Measurements from ENCODE around the gene EYA2. TPM values are rescaled to one million over a fixed set of nuclear protein-coding genes. Genes with fewer than 3 reads are reported as not detected.

Gene EYA2
- total RNA-seq, 1 donor from 2014 or later: 1.8 TPM

DNA sequence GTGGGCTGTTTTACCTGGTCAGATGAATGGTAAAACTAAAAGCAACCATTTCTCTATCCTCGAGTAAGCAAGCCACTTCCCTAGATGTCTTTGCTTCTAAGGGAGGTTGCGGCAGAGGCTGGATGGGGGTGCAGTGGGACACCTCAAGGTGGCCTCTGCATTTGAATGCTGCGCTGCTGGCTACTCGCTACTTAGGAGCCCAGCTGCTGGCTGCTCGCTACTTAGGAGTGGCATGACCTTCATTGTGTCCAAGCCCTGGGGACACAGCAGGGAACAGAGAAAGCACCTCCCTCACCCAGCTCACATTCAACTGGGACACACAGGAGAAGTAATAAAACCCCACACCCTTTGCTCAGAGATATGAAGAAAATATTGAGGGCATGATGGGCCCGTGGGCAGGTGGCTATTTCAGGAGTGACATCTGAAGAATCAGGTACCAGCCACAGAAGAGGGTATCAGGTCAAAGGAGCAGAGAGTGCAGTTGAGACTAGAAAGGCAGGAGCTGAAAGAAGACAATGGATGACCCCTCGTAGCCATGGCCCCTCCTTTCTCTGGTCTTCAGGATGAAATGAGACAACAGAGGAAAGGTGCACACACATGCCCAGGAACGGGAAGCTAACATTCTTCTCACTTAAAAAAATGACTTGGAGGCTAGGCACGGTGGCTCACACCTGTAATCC, 312.5 kb downstream of the EYA2 start:
- Histone ChIP-seq H3F3A (ENCODE audit: low read depth) (peaks cover 47% of the 10 kb centered on the region), H3K27ac (no peak overlapping the region), H3K79me2 (ENCODE audit: low read depth) (no peaks in the 10 kb centered on the region), H3K4me3 (no peak overlapping the region), H3K36me3 (peaks cover 10% of the 10 kb centered on the region), H3K9me3 (ENCODE audit: low read depth) (no peaks in the 10 kb centered on the region), H3K4me2 (peak overlapping the region; percentile 53), H4K20me1 (ENCODE audit: low read depth) (peaks cover 36% of the 10 kb centered on the region), H3K27me3 (no peaks in the 10 kb centered on the region), H3K4me1 (peaks cover 15% of the 10 kb centered on the region), H3K9ac (no peak overlapping the region), H2AFZ (replicated peaks) (no peak overlapping the region)
- TF ChIP-seq, protein P1, sequence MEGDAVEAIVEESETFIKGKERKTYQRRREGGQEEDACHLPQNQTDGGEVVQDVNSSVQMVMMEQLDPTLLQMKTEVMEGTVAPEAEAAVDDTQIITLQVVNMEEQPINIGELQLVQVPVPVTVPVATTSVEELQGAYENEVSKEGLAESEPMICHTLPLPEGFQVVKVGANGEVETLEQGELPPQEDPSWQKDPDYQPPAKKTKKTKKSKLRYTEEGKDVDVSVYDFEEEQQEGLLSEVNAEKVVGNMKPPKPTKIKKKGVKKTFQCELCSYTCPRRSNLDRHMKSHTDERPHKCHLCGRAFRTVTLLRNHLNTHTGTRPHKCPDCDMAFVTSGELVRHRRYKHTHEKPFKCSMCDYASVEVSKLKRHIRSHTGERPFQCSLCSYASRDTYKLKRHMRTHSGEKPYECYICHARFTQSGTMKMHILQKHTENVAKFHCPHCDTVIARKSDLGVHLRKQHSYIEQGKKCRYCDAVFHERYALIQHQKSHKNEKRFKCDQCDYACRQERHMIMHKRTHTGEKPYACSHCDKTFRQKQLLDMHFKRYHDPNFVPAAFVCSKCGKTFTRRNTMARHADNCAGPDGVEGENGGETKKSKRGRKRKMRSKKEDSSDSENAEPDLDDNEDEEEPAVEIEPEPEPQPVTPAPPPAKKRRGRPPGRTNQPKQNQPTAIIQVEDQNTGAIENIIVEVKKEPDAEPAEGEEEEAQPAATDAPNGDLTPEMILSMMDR (IDR thresholded peaks at IDR 0.05): no peak
- TF ChIP-seq EZH2 (IDR thresholded peaks at IDR 0.05): no peak
- no peak for TF ChIP-seq EZH2phosphoT487 (IDR thresholded peaks at IDR 0.05)
- Mint-ChIP-seq H3K27ac (no peak overlapping the region), H3K27me3 (ENCODE audit: insufficient read depth, low read depth) (peaks cover 2% of the 10 kb centered on the region), H3K9me3 (no peaks in the 10 kb centered on the region), H3K4me1 (peaks cover 23% of the 10 kb centered on the region), H3K36me3 (peaks cover 21% of the 10 kb centered on the region), H3K4me3 (no peak overlapping the region)
- DNase-seq (ENCODE audit: low spot score): peak; percentile 48

DNA sequence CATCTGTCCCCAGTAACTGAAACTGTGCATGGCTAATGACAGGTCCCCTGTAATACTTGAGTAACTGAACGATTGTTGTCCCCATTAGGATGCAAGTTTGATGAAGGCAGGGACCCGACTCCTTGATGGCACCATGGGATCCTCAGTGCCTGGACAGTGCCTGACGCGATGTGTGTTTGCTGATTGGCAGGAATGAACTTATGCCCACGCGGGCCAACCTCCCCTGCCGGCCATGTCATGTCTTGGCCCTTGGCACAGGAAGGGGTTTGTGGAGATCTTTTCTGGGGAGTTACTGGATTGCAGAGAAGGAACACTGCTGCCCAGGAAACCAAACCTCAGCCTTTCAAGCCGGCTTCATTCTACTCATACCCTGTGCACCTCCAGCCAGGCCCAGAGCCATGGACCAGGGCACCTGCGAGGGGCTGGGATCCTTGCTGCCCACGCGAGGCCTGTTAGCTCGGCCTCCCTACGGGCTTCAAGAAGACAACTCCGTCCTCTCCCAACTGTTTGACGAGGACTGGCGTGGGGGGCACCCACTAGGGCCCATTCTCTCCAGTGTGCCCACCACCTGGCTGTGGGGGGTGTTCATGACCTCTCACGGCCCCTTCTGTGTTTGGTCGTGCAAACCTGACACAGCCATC, 314.0 kb downstream of the EYA2 start:
- H3K9me3 Mint-ChIP-seq: no peaks in the 10 kb centered on the region
- H2AFZ ChIP-seq (replicated peaks): no peak overlapping the region
- peaks cover 21% of the 10 kb centered on the region for H3K36me3 Mint-ChIP-seq
- H3K4me1 ChIP-seq: peaks cover 15% of the 10 kb centered on the region
- H3K27ac ChIP-seq: no peak overlapping the region
- H3K27me3 ChIP-seq: no peaks in the 10 kb centered on the region
- H3K4me3 ChIP-seq: no peak overlapping the region
- TF ChIP-seq EZH2 (IDR thresholded peaks at IDR 0.05) (no peak), EZH2phosphoT487 (IDR thresholded peaks at IDR 0.05) (no peak)
- TF ChIP-seq, protein P1 (IDR thresholded peaks at IDR 0.05): no peak
- H3K9ac ChIP-seq: no peak overlapping the region
- H3K4me2 ChIP-seq: no peak overlapping the region
- H3K4me3 Mint-ChIP-seq: no peak overlapping the region
- peaks cover 3% of the 10 kb centered on the region for H3K79me2 ChIP-seq (ENCODE audit: low read depth)
- peaks cover 10% of the 10 kb centered on the region for H3K36me3 ChIP-seq
- no peak for DNase-seq (ENCODE audit: low spot score)
- H3K27ac Mint-ChIP-seq: no peak overlapping the region
- no peaks in the 10 kb centered on the region for H3K9me3 ChIP-seq (ENCODE audit: low read depth)
- H3K27me3 Mint-ChIP-seq (ENCODE audit: insufficient read depth, low read depth): peaks cover 2% of the 10 kb centered on the region
- H4K20me1 ChIP-seq (ENCODE audit: low read depth): peaks cover 43% of the 10 kb centered on the region
- H3F3A ChIP-seq (ENCODE audit: low read depth): peaks cover 47% of the 10 kb centered on the region
- H3K4me1 Mint-ChIP-seq: peaks cover 20% of the 10 kb centered on the region

DNA sequence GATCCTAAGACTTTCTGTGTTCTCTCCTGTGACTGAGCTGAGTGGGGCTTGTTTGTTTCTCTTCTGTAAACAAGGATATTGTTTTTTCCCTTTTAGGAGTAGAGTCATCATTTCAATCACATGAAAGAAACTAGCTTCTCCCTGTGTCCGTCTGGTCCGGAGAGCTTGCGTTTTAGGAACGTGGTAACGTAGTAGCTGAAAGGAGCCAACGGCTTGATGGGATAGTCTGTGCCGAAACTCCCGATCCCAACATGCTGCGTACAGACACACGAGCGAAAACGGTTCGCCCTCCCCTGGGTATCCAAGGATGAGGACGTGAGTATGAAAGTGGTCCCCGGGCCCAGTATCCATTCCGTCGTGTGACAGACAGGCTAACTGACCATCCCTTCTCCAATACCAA, 315.3 kb downstream of the EYA2 start:
- H3K4me3 Mint-ChIP-seq: no peak overlapping the region
- Histone ChIP-seq H3K36me3 (peaks cover 10% of the 10 kb centered on the region), H3F3A (ENCODE audit: low read depth) (peaks cover 47% of the 10 kb centered on the region), H3K79me2 (ENCODE audit: low read depth) (peaks cover 9% of the 10 kb centered on the region), H3K27ac (no peak overlapping the region), H3K4me2 (no peak overlapping the region), H3K4me3 (no peak overlapping the region), H3K27me3 (no peaks in the 10 kb centered on the region), H4K20me1 (ENCODE audit: low read depth) (peaks cover 55% of the 10 kb centered on the region), H3K9me3 (ENCODE audit: low read depth) (no peaks in the 10 kb centered on the region), H3K4me1 (peaks cover 15% of the 10 kb centered on the region), H3K9ac (no peak overlapping the region), H2AFZ (replicated peaks) (no peak overlapping the region)
- peaks cover 2% of the 10 kb centered on the region for H3K27me3 Mint-ChIP-seq (ENCODE audit: insufficient read depth, low read depth)
- peaks cover 20% of the 10 kb centered on the region for H3K4me1 Mint-ChIP-seq
- no peak for DNase-seq (ENCODE audit: low spot score)
- peaks cover 23% of the 10 kb centered on the region for H3K36me3 Mint-ChIP-seq
- H3K27ac Mint-ChIP-seq: peak overlapping the region; percentile 36
- H3K9me3 Mint-ChIP-seq: no peaks in the 10 kb centered on the region
- TF ChIP-seq EZH2 (IDR thresholded peaks at IDR 0.05): no peak
- TF ChIP-seq, protein P1 (IDR thresholded peaks at IDR 0.05): no peak
- TF ChIP-seq EZH2phosphoT487 (IDR thresholded peaks at IDR 0.05): no peak
